HG03558 (cell line): ENCODE results near the gene CCDC93.
"Not testable (repeated sequence)": the region's sequence is repeated elsewhere in the genome, so short reads cannot be mapped to it uniquely, and the experiment has no call there.

Experiments
- ATAC-seq: cut with Tn5 transposase; IDR thresholded peaks from one replicate; pipeline ENCODE4 v1.9.1; 2021; ENCODE audit warnings: moderate number of reproducible peaks; ENCODE audit not compliant: unreplicated experiment; ENCODE audit errors: extremely low read depth

CCDC93 gene

GRCh38 chr2:118047380-118047826, 33.5 kb upstream of the CCDC93 start:
- no peak for ATAC-seq

DNA sequence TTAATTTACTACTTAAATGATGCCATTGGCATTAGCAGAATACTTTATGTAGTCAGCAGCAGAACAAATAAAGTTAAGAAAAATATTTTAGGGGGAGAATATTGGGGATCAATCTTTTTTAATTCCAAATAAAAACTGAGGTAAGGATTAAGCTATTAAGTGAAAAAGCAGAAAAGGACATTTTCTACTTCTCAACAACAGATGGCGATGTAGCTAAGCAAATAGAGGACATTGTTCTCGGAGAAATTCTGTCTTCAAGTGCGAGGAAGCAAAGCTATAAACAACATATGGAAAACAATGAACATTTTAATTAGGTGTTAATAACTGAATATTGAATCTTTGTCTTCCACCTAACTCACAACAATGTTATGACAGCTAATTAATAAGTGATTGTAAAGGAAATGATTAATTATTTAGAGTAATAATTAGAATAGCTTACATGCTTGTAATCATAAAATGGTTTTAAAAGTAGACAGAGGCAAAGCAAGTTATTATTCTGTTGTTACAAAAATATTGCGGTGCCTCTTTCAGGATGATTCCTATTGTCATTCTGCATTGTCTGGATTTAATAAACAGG, 32.9 kb upstream of the CCDC93 start:
- no peak for ATAC-seq

DNA sequence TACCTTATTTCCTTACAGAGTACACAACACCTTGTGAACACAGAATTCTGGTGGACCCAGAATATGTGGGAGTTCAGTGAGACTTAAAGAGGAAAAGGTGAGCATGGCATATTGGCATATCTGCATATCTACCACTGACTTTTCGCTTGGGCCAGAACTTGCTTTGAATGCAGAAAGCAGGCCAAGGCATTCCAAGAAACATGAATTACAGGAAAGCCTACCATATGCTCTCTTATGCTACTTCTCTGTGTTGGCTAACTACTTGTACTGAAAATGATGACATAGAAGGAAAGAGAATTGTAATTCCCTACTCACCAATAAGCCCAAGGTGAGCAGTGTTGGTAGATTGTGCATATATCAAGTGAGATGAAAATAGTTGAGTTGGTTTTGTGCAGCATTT, 31.4 kb upstream of the CCDC93 start:
- no peak for ATAC-seq

DNA sequence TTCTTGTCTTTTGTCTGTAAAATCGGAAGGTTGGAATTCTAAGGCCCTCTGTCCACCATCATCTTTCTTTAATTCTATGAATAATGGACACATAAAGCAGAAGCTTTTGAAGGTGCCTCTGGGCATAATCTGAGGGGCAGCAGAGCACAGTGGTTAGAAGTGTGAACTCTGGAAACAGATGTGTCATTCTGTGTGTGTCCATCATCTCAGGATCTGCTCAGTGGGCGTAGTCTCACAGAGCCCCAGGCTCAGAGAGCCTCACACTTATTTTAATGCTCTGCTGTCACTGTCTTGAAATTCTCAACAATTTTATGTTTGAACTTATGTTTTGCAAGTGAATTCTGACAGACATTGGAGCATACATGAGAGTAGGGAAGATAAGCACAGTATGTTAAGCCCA, 31.0 kb upstream of the CCDC93 start:
- no peak for ATAC-seq

GRCh38 chr2:118044103-118044716, 30.3 kb upstream of the CCDC93 start:
- no peak for ATAC-seq

DNA sequence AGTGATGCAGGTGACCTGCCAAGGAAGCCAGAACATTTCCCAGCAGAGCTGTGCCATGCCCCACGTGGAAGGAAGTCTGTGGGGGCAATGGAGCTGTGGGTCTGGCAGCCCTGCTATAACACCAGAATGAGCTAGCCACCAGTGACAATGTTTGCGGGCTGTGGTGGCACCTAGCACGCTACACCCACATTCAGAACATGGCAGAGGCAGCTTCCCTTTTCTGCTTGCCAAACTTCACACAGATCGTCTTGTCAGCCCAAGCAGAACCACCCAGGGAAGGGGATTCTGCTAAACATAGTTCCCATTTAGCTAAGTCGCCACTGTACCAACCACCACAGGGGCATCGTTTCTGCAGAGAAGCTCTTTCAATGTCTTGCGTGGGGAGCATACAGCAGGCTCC, 27.0 kb upstream of the CCDC93 start:
- ATAC-seq = no peak

- ATAC-seq = peak; percentile 83
Measured at GRCh38 chr2:118032169-118033013, 18.5 kb upstream of the CCDC93 start.

- no peak for ATAC-seq
Measured at GRCh38 chr2:118031566-118031965, 17.7 kb upstream of the CCDC93 start.

DNA sequence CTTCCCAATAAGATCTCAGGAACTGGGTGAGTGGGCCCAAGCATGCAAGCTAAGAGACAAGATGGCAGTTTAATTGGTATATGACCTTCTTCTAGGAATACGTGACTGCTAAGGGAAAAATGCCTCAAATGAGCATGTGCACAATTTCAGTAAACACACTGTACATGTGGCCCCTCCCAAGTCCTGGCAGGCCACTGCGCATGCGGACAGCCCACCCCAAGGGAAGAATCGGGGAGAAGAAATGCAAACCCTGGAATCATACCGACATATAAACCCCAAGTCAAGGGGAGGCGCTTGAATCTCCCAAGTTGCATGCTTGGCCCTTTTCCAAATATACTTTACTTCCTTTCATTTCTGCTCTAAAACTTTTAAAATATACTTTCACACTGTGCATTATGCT, 15.2 kb upstream of the CCDC93 start:
- no peak for ATAC-seq

DNA sequence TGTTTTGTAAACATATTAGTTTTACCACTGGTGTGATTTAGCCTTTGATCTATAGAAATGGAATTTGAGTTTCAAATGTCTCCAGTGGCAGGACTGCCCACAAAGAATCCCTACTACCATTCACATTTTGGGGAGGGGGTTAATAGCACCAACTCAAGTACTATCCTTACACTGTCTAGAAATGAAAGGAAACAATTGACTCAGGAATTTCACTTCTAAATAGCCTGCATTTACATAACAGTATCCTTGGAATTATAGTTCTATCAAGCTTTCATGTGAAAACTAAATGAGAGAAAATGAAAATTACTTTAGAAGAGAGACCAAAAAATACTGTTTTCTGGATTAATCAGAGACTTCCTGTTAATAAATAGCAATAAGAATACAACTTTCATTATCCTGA, 7.5 kb upstream of the CCDC93 start:
- ATAC-seq = no peak

DNA sequence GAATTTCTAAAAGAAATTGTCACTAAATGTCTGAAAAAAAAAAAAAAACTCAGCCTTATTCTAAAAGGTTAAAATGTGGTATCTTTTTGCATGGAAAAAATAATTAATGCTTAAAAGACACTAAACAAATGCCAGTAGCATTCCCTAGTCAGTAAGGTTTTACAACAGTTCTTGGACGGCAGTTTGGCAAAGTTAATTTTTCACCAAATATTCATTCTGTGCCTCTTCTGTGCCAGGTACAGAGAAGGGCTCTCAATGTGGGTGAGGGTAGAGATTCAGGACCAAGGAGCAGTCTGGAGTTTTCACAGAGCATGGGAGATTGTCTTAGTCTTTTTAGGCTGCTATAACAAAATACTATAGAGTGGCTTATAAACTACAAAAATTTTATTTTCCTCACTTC, 6.0 kb upstream of the CCDC93 start:
- no peak for ATAC-seq

- no peak for ATAC-seq
Measured at GRCh38 chr2:118016911-118017310, 3.0 kb upstream of the CCDC93 start.

DNA sequence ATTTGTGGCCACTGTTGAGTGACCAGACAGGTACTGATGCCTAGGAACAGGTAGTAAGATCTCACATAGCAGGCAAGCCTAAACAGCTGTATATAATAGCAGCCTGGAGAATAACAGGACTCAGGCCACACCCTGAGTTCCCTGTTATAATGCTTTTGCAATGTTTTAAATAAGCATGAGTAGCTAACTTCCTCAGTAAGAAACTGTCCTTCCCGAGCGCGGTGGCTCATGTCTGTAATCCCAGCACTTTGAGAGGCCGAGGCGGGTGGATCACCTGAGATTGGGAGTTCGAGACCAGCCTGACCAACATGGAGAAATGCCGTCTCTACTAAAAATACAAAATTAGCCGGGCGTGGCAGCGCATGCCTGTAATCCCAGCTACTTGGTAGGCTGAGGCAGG, 1.9 kb upstream of the CCDC93 start:
- not testable (repeated sequence) for ATAC-seq

GRCh38 chr2:118014492-118014824, 588 bp upstream of the CCDC93 start:
- no peak for ATAC-seq

DNA sequence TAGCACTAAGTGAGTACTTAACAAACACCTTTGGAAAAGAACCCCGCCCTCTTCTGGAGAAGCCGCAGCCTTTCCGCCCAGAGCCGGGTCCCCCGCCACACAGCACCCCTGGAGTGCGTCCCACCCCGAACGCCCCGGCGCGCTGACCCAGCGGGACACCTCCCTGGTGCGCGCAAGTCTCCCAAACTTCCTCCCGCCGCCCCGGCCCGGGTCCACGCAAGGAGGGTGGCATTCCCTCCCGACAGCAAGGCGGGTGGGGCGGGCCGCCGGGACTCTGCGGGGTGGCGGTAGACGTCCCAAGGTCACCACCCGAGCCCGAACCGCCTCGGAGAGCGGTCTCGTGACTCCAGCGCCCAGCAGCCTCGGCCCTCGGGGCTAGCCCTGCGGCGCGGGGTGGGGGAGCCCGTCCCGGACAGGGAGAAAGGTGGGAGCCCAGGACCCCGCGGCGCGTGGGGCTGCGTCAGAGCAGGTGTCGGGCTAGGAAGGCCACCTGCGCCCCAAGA, 598 bp downstream of the CCDC93 start:
- peak; percentile 9 for ATAC-seq

- no peak for ATAC-seq
Measured at GRCh38 chr2:118012778-118013177, 1.1 kb downstream of the CCDC93 start.

DNA sequence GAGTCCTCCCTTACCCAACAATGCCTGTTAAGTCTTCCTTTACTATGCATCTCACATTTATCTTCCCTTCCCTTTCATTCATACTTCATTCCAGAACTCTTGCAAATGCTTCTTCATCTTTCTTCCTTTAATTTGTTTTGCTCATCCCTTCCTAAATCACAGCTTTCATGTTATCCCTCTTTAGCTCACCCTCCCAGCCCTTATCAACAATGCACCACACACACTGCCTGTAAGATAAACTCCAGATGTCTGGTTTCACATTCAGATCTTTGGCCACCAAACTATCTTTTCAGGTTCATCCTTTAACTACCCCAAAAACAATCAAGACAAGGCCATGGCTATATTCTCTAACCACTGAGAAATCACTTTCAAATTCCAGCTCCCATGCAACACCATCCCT, 3.4 kb downstream of the CCDC93 start:
- no peak for ATAC-seq

GRCh38 chr2:118006861-118007260, 7.0 kb downstream of the CCDC93 start:
- no peak for ATAC-seq

DNA sequence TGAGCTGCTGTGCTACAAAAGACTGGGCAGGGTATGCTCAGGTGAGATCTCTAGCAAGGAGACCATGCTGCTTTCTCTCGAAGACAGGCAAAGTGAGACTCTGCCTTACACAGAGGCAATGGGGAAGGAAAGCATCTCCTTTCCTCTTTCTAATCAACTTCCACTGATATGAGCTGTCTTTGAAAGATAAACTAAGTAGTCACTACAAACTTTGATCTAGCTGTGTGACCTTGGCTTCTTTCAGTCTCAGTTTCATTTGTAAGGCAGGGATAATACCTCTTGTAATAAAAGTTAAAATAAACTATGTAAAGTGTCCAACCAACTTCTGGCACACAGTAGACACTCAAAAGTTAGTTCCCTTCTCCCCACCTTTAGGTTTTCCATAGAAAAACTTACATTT, 7.5 kb downstream of the CCDC93 start:
- no peak for ATAC-seq

DNA sequence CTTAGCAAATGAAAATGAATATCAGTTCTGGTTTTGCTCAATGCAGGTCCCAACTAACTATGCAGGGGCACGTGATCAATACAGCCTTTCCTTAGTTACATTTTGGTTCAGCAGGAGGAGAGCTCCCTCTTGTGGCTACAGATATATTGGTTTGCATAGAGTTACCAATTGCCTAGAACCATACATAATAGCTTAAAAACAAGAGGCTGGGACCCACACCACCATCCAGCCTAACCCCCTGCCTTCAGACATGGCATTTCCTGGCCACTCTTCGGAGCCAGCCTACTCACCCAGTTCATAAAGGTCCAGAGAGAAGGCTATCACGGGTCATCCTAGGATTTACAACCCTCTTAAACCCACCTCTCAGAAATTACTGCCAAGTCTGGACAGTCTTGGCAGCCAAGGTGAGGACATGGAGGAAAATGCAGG, 10.5 kb downstream of the CCDC93 start:
- ATAC-seq = peak; percentile 88

GRCh38 chr2:118000041-118000440, 13.8 kb downstream of the CCDC93 start:
- no peak for ATAC-seq
